SJCRH30 (cell line): ENCODE results near the gene CRYBA4. TPM values are rescaled to one million over a fixed set of nuclear protein-coding genes. Genes with fewer than 3 reads are reported as not detected.

Source experiments
- DNase-seq, 2 experiments: peaks; one replicate each; pipeline ENCODE4 v3.0.0-alpha.2; 2015 to 2020
- H3K27ac ChIP-seq: fragments of 250-450 bp; sonication (Bioruptor Pico); 2 replicates; pipeline ENCODE4 v1.5.1; 2020; ENCODE audit warnings: mild to moderate bottlenecking, moderate library complexity
- H3K27me3 ChIP-seq: fragments of 250-450 bp; sonication (Bioruptor Pico); 2 replicates; pipeline ENCODE4 v1.5.1; 2020; ENCODE audit warnings: mild to moderate bottlenecking, moderate library complexity
- H3K36me3 ChIP-seq: fragments of 250-450 bp; sonication (Bioruptor Pico); 2 replicates; pipeline ENCODE4 v1.5.1; 2020; ENCODE audit warnings: mild to moderate bottlenecking, moderate library complexity
- H3K4me1 ChIP-seq: fragments of 250-450 bp; sonication (Bioruptor Pico); 2 replicates; pipeline ENCODE4 v1.5.1; 2020; ENCODE audit warnings: mild to moderate bottlenecking, moderate library complexity
- H3K4me3 ChIP-seq: fragments of 250-450 bp; sonication (Bioruptor Pico); 2 replicates; pipeline ENCODE4 v1.5.1; 2020; ENCODE audit warnings: mild to moderate bottlenecking, moderate library complexity
- H3K9me3 ChIP-seq: fragments of 250-450 bp; sonication (Bioruptor Pico); replicated peaks from 2 replicates; pipeline ENCODE4 v1.5.1; 2020; ENCODE audit warnings: mild to moderate bottlenecking, moderate library complexity
- total RNA-seq: library from RNA; depleted of rRNA; stranded (reverse); fragments of >200 nt; shearing (Covaris generic); gene quantifications from 2 replicates; pipeline ENCODE4 v1.2.3, GENCODE V29; 2014

CRYBA4 gene
- total RNA-seq, 1 experiment from 2014 or later, result 0.22 TPM

DNA sequence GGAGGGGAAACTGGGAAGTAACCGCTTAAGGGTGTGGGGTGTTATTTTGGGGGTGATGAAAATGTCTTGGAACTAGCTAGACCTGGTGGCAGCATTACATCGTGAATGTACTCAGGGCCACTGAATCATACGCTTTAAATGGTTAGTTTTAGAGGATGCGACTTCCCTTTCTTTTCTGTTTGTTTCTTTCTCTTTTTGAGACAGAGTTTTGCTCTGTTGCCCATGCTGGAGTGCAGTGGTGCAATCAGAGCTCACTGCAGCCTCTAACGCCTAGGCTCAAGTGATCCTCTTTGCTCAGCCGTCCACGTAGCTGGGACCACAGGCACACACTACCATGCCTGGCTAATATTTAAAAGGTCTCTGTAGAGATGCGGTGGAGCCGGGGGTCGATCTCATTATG is 30.1 kb downstream of the CRYBA4 start:
- Histone ChIP-seq H3K9me3 (no peaks in the 10 kb centered on the region), H3K36me3 (no peaks in the 10 kb centered on the region), H3K4me3 (no peak overlapping the region), H3K27me3 (no peaks in the 10 kb centered on the region; the same call in 1 of the 2 replicates), H3K27ac (no peak overlapping the region), H3K4me1 (peaks cover 16% of the 10 kb centered on the region)
- DNase-seq, result no peak

DNA sequence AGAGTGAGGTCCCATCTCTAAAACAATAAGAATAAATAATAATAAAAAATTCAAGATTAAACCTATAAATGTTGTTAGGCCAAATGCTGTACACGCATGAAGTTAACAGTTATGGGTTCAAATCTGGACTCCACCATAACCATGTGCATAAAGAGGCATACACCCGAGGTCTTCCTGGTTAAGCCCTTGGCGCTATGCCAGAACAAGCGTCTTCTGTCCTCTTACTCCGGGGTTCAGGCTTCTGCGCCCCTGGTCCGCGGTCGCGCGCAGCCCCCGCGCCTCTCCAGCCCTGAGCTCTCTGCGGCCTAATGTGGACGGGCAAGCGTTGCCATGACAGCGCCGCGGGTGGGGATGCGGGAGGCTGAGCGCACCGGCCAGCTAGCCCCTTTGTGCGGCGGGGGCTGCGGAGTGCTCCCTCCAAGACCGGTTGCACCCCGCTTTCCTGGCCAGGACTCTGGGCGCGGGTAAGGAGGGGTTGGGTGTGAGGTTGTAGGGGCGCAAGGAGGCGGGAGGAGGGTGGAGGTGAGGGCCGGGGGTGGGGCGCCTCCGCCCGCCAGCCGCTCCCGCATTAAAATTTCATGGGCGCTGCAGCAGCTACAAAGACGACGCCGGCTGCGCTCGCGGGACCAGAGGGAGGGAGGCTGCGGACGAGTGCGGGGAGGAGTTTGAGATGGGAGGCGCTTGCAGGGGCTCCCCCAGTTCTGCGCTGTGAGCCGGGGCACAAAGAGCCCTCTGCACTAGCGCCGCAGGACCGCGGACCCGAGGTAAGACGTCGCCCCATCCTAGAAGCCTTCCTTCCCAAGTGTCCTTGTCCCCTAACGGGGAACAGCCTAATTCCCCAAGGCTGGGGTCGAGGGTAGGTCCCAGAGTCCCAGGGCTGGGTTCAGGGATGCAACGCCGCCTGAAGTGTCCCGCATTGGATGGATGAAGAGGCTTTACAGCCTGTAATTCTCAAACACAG is 35.4 kb downstream of the CRYBA4 start, which contains the start of gene MIAT:
MIAT (plus strand) TSS at position 698 of the 961 bp plus-strand sequence.
- H3K36me3 ChIP-seq, result no peaks in the 10 kb centered on the region
- H3K4me1 ChIP-seq, result peaks cover 13% of the 10 kb centered on the region
- H3K4me3 ChIP-seq, result peak within 1 kb of the TSS; percentile 48
- DNase-seq, result peak in 1 of 2 experiments; percentile 32
- no peaks in the 10 kb centered on the region for H3K9me3 ChIP-seq
- H3K27ac ChIP-seq, result 0 out of 2 replicates have a peak within 1 kb of the TSS, but pooled peaks have one; percentile 14
- H3K27me3 ChIP-seq, result no peaks in the 10 kb centered on the region

DNA sequence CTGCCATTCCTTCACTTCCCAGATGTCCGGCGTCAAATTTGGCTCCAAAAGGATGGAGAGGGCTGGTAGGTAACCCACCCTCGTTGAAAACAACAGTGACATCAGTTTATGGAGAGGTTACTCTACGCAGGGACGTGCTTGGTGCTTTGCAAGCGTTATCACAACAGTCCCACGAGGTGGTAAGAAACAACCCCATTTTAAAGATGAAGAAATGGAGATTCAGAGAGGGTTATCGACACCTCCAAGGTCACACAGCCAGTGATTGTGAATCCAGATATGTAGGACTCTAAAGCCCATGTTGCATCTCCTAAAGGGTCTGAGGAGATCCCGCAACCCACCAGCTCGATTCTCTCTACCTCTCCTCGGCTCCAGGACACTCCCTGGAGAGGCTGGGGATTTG is 36.4 kb downstream of the CRYBA4 start:
- no peaks in the 10 kb centered on the region for H3K27me3 ChIP-seq
- no peak for DNase-seq
- H3K4me1 ChIP-seq, result peaks cover 14% of the 10 kb centered on the region
- no peaks in the 10 kb centered on the region for H3K9me3 ChIP-seq
- H3K27ac ChIP-seq, result 0 out of 2 replicates have a peak overlapping the region, but pooled peaks have one; percentile 14
- H3K4me3 ChIP-seq, result peak overlapping the region; percentile 38
- no peaks in the 10 kb centered on the region for H3K36me3 ChIP-seq

DNA sequence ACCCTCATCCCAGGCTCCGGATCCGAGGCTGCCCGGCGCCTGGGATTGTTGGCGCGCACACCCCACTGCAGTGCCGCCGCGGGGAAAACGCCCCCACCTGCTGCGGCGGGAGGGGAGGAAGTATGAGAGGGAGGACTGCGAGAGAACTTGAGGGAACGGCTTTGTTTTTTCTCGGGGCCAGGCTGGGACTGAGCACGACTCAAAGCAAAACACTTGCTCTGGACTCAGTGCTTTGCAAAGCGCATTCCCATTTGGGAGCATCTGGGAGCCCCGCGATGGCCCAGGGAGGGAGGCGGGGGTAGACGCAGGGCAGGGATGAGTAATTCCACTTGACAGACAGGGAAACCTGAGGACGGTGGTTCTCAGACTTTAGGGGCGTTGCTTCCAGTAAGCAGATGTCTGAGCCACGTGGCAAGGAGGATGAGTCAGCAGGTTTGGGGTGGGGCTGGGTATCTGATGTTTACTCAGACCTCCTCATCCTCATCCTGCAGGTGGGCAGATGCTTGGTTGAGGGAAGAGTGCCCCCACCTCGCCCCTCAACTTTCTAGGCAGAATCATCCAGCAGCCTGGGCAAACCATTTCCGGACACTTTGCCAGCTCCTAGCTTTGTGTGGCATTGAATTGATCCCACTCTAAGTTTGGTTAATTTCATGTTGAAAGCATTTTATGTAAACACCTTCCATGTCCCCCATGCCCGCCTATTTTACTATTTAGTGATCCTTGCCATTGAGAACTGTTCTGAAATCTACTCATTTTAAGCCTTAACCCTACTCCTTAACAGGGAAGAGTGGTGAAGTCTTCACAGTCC is 37.1 kb downstream of the CRYBA4 start:
- H3K4me3 ChIP-seq, result peak overlapping the region; percentile 38
- peak; percentile 85 to 87 for DNase-seq
- 0 out of 2 replicates have a peak overlapping the region, but pooled peaks have one; percentile 14 for H3K27ac ChIP-seq
- H3K9me3 ChIP-seq, result no peaks in the 10 kb centered on the region
- peaks cover 19% of the 10 kb centered on the region for H3K4me1 ChIP-seq
- no peaks in the 10 kb centered on the region for H3K27me3 ChIP-seq
- H3K36me3 ChIP-seq, result no peaks in the 10 kb centered on the region

DNA sequence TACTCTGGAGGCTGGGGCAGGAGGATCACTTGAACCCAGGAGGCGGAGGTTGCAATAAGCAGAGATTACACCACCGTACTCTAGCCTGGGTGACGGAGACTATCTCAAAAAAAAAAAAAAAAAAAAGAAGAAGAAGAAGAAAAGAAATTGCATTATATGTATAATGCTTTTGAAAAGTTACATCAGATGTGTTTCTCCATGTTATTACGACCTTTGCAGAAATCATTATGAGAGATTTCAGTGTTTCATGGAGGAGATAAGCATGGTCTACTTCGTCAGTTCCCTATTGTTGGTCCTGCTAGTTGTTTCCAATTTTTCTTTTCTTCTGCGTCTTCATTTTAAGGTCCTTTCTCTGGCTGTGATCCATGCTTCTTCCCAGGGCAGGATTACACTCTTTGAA is 38.6 kb downstream of the CRYBA4 start:
- no peaks in the 10 kb centered on the region for H3K9me3 ChIP-seq
- no peaks in the 10 kb centered on the region for H3K36me3 ChIP-seq
- no peak overlapping the region for H3K27ac ChIP-seq
- H3K27me3 ChIP-seq, result no peaks in the 10 kb centered on the region
- no peak overlapping the region for H3K4me3 ChIP-seq
- DNase-seq, result no peak
- peaks cover 9% of the 10 kb centered on the region; the same call in 1 of the 2 replicates for H3K4me1 ChIP-seq

DNA sequence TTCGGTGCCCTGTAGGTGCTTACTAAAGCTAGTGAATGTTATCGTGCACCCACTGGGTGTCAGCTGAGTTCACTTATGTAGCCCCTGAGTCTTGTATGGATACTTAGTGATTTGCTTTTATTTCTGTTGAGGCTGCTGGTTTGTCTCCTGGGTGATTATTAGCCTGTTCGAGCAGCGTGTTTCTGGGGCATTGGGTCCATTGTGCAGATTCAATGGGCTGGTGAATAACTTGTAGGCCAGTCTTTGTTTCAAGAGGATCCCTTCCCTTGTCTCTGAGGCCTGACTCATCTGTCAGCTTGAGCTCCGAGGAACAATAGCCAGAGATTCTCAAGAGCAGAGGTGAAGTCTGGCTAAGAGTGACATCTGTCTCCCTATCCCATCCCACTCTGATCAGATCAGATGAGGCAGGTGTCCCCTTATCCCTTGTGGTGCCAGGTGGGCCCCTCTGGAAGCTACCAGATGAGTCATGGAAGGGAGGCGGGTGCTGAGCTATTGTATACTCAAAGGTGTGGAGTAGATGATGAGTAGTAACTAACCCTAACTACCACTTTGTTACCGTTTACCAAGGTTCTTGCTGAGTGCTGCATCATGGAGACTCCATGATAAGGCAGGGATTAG is 39.3 kb downstream of the CRYBA4 start:
- Histone ChIP-seq H3K36me3 (no peaks in the 10 kb centered on the region), H3K27me3 (no peaks in the 10 kb centered on the region), H3K4me3 (no peak overlapping the region), H3K27ac (no peak overlapping the region), H3K4me1 (peaks cover 12% of the 10 kb centered on the region; the same call in 1 of the 2 replicates), H3K9me3 (no peaks in the 10 kb centered on the region)
- DNase-seq, result no peak

DNA sequence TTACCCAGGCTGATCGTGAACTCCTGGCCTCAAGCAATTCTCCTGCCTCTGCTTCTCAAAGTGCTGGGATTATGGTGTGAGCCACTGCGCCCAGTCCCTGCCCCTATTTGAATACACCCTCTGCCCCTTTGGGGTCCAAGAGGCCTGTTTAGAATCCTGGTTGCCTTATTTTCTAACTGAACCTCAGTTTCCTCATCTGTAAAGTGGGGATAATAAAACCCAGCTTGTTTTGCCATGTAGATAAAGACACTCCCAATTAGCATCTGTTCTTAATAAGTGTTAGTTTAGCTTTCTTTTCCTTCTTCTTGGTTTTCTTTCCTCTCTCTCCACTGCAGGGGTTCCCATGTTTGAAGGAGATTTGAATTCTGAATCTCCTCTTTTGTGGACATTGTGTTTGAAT is 40.4 kb downstream of the CRYBA4 start:
- no peak for DNase-seq

DNA sequence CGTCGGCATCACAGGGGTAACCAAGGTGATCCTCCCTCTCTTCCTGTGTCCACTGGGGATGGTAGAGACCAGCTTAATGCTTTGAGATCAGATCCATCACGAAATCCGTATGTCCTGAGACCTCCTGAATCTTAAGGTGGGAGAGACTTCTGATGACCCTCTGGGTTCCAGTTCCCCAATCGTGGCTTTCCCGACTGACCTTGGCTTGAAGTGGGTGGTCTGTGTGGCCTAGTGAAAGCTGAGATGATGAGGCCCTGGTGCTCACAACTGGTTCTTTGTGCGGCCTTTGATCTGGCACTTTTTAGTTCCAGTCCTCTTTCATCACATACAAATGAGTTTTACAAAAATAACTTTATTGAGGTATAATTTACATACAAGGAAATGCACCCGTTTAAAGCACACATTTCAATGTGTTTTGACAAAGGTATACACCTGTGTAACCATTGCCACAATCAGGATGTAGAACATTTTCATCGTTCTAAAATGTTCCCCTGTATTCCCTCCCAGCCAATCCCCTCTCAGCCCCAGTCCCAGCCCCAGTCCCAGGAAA is 41.7 kb downstream of the CRYBA4 start:
- no peaks in the 10 kb centered on the region for H3K36me3 ChIP-seq
- H3K4me3 ChIP-seq, result no peak overlapping the region
- DNase-seq, result no peak
- H3K4me1 ChIP-seq, result peaks cover 11% of the 10 kb centered on the region; the same call in 1 of the 2 replicates
- no peaks in the 10 kb centered on the region for H3K9me3 ChIP-seq
- H3K27ac ChIP-seq, result no peak overlapping the region
- no peaks in the 10 kb centered on the region for H3K27me3 ChIP-seq

More for the DNA sequence above, 40.4 kb downstream of the CRYBA4 start:
- Histone ChIP-seq H3K27ac (no peak overlapping the region), H3K4me1 (peaks cover 13% of the 10 kb centered on the region; the same call in 1 of the 2 replicates), H3K4me3 (no peak overlapping the region), H3K27me3 (no peaks in the 10 kb centered on the region), H3K9me3 (no peaks in the 10 kb centered on the region), H3K36me3 (no peaks in the 10 kb centered on the region)

DNA sequence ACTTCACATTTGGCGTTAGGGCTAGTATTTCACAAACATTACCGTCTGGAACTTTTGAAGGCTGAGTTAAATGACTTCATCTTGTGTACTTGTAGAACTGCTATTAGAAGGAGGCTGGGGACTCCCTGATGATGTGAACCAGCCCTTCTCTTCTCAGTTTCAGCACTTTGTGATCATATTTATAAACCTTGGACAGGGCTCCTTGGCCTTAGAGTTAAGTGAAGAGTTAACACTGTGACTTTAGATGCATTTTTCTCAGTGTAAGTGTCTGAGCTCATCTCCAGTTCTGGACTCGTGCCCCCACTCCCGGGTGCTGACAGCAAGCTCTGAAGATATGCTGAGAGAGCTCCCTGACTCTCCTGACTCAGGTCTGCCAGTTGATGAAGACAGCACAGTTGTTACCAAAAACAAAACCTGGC is 44.1 kb downstream of the CRYBA4 start:
- Histone ChIP-seq H3K36me3 (no peaks in the 10 kb centered on the region), H3K27me3 (no peaks in the 10 kb centered on the region)
- no peak for DNase-seq

DNA sequence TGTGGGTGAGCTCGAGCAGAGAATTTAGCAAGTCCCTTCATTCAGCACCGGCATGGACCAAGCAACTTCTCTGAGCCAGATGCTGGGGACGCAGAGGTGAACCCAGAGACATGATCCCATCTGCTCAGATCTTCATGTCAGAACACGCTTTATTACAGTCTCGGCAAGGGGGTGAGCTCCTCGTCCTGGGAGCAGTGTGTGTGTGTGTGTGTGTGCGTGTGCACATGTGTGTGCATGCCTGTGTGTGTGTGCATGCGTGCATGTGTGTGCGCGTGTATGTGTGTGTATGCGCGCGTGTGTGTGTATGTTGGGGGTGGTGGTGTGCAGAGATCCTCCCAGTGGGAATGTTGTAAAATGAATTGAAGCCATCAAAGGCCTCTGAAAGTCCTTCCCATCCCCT is 45.4 kb downstream of the CRYBA4 start:
- no peaks in the 10 kb centered on the region for H3K36me3 ChIP-seq
- no peak overlapping the region for H3K27ac ChIP-seq
- no peaks in the 10 kb centered on the region for H3K27me3 ChIP-seq
- H3K4me3 ChIP-seq, result no peak overlapping the region
- DNase-seq, result no peak
- no peaks in the 10 kb centered on the region for H3K9me3 ChIP-seq
- H3K4me1 ChIP-seq, result peaks cover 28% of the 10 kb centered on the region; the same call in 1 of the 2 replicates

More for the DNA sequence above, 44.1 kb downstream of the CRYBA4 start:
- no peak overlapping the region for H3K27ac ChIP-seq
- peaks cover 16% of the 10 kb centered on the region; the same call in 1 of the 2 replicates for H3K4me1 ChIP-seq
- no peak overlapping the region for H3K4me3 ChIP-seq
- H3K9me3 ChIP-seq, result no peaks in the 10 kb centered on the region

DNA sequence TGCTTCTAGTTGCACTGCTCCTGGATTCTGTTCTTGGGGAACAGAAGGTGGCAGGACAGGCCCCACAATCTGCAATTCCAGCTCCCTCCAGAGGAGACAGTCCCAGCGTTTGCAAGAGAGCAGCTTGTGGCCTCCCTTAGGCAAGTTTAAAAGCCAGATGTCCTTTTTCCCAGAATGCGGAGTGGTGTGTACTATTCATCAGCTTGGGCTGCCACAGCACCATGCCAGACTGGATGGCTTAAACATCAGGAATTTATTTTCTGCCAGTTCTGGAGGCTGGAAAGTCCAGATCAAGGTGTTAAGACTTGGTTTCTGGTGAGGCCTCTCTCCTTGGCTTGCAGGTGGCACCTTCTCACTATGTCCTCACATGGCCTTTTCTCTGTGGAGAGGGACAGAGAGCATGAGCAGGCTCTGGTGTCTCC is 47.3 kb downstream of the CRYBA4 start:
- H3K27ac ChIP-seq, result no peak overlapping the region
- DNase-seq, result peak; percentile 51 to 67

DNA sequence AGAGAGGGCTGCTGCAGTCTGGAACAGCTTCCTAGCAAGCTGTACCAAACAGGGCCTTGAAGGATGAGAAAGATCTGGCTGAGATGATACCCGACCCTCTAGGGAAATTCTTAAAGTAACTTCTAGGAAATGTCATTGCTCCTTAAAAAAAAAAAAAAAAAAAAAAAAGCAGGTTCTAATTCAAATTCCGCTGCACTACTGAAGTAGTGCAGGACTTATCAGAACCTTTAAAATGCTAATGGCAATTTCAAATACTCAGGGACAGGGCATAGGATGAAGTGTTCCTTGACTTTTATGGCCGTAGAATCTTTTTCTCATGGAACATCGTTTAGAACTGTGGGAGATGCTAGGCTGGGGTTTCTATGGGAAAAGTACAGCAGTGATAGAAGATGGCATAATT is 48.7 kb downstream of the CRYBA4 start:
- DNase-seq, result no peak
- no peak overlapping the region for H3K4me3 ChIP-seq
- H3K27ac ChIP-seq, result no peak overlapping the region
- H3K4me1 ChIP-seq, result peaks cover 23% of the 10 kb centered on the region; the same call in 1 of the 2 replicates
- no peaks in the 10 kb centered on the region for H3K36me3 ChIP-seq
- no peaks in the 10 kb centered on the region for H3K27me3 ChIP-seq
- H3K9me3 ChIP-seq, result no peaks in the 10 kb centered on the region

More for the DNA sequence above, 47.3 kb downstream of the CRYBA4 start:
- H3K27me3 ChIP-seq, result no peaks in the 10 kb centered on the region
- peaks cover 23% of the 10 kb centered on the region; the same call in 1 of the 2 replicates for H3K4me1 ChIP-seq
- no peaks in the 10 kb centered on the region for H3K9me3 ChIP-seq
- H3K4me3 ChIP-seq, result no peak overlapping the region
- H3K36me3 ChIP-seq, result no peaks in the 10 kb centered on the region

DNA sequence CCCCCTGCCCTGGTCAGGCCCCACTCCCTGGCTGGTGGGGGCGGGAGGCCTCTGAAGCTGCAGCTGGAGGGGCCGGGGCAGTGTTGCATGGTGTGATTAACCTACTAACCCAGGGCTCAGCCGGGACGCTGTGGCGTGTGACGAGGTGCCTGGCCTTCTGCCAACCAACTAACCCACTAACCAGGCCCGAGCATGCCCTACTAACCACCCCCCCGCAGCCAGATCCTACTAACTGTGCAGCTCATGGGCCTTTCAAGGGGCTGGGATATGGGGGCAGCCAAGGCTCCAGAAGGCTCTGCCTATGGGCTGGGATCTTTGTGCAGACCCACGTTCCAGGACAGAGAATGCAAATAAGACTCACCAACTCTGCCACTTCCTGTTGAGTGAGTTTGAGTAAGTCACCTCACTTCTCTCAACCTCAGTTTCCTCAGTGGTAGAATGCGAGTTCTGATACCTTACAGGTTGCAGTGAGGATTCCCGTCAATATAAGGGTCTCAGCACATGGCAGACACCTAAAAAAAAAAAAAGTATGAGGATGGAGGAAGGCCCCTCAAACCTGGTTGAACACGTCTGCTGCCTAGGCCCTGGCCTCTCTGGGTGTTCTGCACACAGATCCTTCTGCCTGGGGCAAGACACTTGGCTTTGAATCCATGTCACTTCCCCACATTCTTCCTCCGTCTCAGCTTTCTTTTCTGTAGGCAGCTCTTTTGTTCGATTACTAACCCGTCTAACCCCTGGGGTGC is 49.7 kb downstream of the CRYBA4 start:
- Histone ChIP-seq H3K4me3 (peak overlapping the region; percentile 70), H3K36me3 (no peaks in the 10 kb centered on the region), H3K27ac (peak overlapping the region; percentile 84; the same call in 1 of the 2 replicates), H3K4me1 (peaks cover 17% of the 10 kb centered on the region; the same call in 1 of the 2 replicates), H3K27me3 (no peaks in the 10 kb centered on the region), H3K9me3 (no peaks in the 10 kb centered on the region)
- DNase-seq, result peak; percentile 69 to 70
